SK-N-SH (cell line): ENCODE measurements around the gene PARD3B. TPM values are rescaled to one million over a fixed set of nuclear protein-coding genes. Genes with fewer than 3 reads are reported as not detected.
A peak's percentile ranks its signal among the peaks of the same experiment; 100 is the strongest.

ENCODE experiments used
- CTCF ChIA-PET: fragments of 300-600, 350-600 bp; formaldehyde crosslinking; extraction: SDS; loops from one replicate; lab custom pipeline; 2021; lab: Yijun Ruan, JAX
- POLR2A ChIA-PET: fragments of 350-600 bp; sonication (Branson Sonifier 250); formaldehyde crosslinking; extraction: SDS; loops from one replicate; lab custom pipeline; 2020; ENCODE audit warnings: antibody characterized with exemption, inconsistent platforms; lab: Yijun Ruan, JAX
- DNase-seq: peaks from one replicate; pipeline ENCODE4 v3.0.0; 2012
- H2AFZ ChIP-seq: fragments of 200-600 bp; sonication (generic); 2 replicates; pipeline ENCODE4 v1.8.1; 2016; ENCODE audit warnings: antibody characterized with exemption, mild to moderate bottlenecking, low read depth
- H3F3A ChIP-seq: fragments of 200-600 bp; sonication (generic); replicated peaks from 2 replicates; pipeline ENCODE3; 2016; ENCODE audit warnings: antibody characterized with exemption, mild to moderate bottlenecking; ENCODE audit not compliant: insufficient read depth
- H3K27ac ChIP-seq, 2 experiments: fragments of 200-500 bp in 1 of 2; fragments of 200-600 bp in 1 of 2; sonication (Bioruptor generic) in 1 of 2; sonication (generic), shearing (Covaris generic) in 1 of 2; 2 replicates each; pipeline versions ENCODE4 v1.5.1 to v1.6.1; 2014 to 2016; ENCODE audit warnings: low read depth in 2 of 2, inconsistent platforms in 1 of 2, low read length in 1 of 2, mild to moderate bottlenecking in 1 of 2, mixed read lengths in 1 of 2
- H3K27me3 ChIP-seq: fragments of 200-600 bp; sonication (generic), shearing (Covaris generic); 2 replicates; pipeline ENCODE4 v1.6.1; 2016; ENCODE audit warnings: mixed run types; ENCODE audit not compliant: insufficient read depth
- H3K36me3 ChIP-seq, 2 experiments: fragments of 200-500 bp in 1 of 2; fragments of 200-600 bp in 1 of 2; sonication (Bioruptor generic) in 1 of 2; sonication (generic) in 1 of 2; replicated peaks in 1 of 2; 2 replicates each; pipeline versions ENCODE3 to v1.5.1; 2014 to 2016; ENCODE audit warnings: low read length in 1 of 2, mild to moderate bottlenecking in 1 of 2; ENCODE audit not compliant: insufficient read depth in 2 of 2, control insufficient read depth in 1 of 2
- H3K4me1 ChIP-seq, 2 experiments: fragments of 200-500 bp in 1 of 2; fragments of 200-600 bp in 1 of 2; sonication (Bioruptor generic) in 1 of 2; sonication (generic), shearing (Covaris generic) in 1 of 2; 2 replicates each; pipeline versions ENCODE4 v1.5.1 to v1.6.1; 2014 to 2016; ENCODE audit warnings: low read depth in 1 of 2, low read length in 1 of 2, mixed run types in 1 of 2; ENCODE audit not compliant: insufficient read depth in 2 of 2, control insufficient read depth in 1 of 2
- H3K4me2 ChIP-seq: fragments of 200-600 bp; sonication (generic), shearing (Covaris generic); 2 replicates; pipeline ENCODE4 v1.6.1; 2017; ENCODE audit warnings: mixed run types
- H3K4me3 ChIP-seq, 2 experiments: fragments of 200-500 bp in 1 of 2; fragments of 200-600 bp in 1 of 2; sonication (Bioruptor generic) in 1 of 2; sonication (generic), shearing (Covaris generic) in 1 of 2; 2 replicates each; pipeline versions ENCODE4 v1.5.1 to v1.8.1; 2014 to 2016; ENCODE audit warnings: low read depth in 2 of 2, inconsistent platforms in 1 of 2, low read length in 1 of 2, mild to moderate bottlenecking in 1 of 2, mixed read lengths in 1 of 2, moderate library complexity in 1 of 2
- H3K79me2 ChIP-seq: fragments of 200-600 bp; sonication (generic); 2 replicates; pipeline ENCODE4 v1.8.1; 2017; ENCODE audit warnings: mild to moderate bottlenecking; ENCODE audit not compliant: insufficient read depth
- H3K9ac ChIP-seq: fragments of 200-600 bp; sonication (generic); 2 replicates; pipeline ENCODE4 v1.6.1; 2017; ENCODE audit warnings: mixed run types
- H3K9me2 ChIP-seq: fragments of 200-600 bp; sonication (generic); 2 replicates; pipeline ENCODE4 v1.6.1; 2017; ENCODE audit warnings: mixed run types
- H3K9me3 ChIP-seq: fragments of 200-600 bp; sonication (generic); 2 replicates; pipeline ENCODE4 v1.6.1; 2017; ENCODE audit warnings: mixed run types, mild to moderate bottlenecking, moderate library complexity
- H4K20me1 ChIP-seq: fragments of 200-600 bp; sonication (generic); 2 replicates; pipeline ENCODE4 v1.6.1; 2017; ENCODE audit warnings: mild to moderate bottlenecking, mixed run types; ENCODE audit not compliant: insufficient read depth
- ELF1 ChIP-seq: IDR thresholded peaks from 2 replicates; pipeline ENCODE4 v1.4.0; 2012
- EP300 ChIP-seq, 2 experiments: IDR thresholded peaks; 2 replicates each; pipeline versions ENCODE4 v1.4.0 to v1.6.1; 2012; ENCODE audit warnings: borderline replicate concordance in 1 of 2, low read depth in 1 of 2, low read length in 1 of 2
- EZH2phosphoT487 ChIP-seq: fragments of 200-600 bp; sonication (generic); IDR thresholded peaks from 2 replicates; pipeline ENCODE4 v1.6.1; 2017; ENCODE audit warnings: low read depth, mixed run types, mild to moderate bottlenecking, antibody characterized with exemption, moderate library complexity, borderline replicate concordance
- FOSL2 ChIP-seq: IDR thresholded peaks from 2 replicates; pipeline ENCODE4 v1.4.0; 2012; ENCODE audit warnings: low read depth, mild to moderate bottlenecking, moderate library complexity, borderline replicate concordance
- FOXM1 ChIP-seq: IDR thresholded peaks from 2 replicates; pipeline ENCODE4 v1.4.0; 2012; ENCODE audit warnings: low read depth, mild to moderate bottlenecking
- GATA2 ChIP-seq: sonication (generic); formaldehyde crosslinking; IDR thresholded peaks from 2 replicates; pipeline ENCODE4 v1.5.0; 2020; ENCODE audit warnings: mild to moderate bottlenecking, missing genetic modification reagents
- IRF3 ChIP-seq: fragments of 150-350 bp; IDR thresholded peaks from 2 replicates; pipeline ENCODE4 v1.6.1; 2016; ENCODE audit warnings: mild to moderate bottlenecking, low read depth, low read length
- MAX ChIP-seq: IDR thresholded peaks from 2 replicates; pipeline ENCODE4 v1.4.0; 2012; ENCODE audit warnings: low read depth
- NFIC ChIP-seq: IDR thresholded peaks from 2 replicates; pipeline ENCODE4 v1.4.0; 2012; ENCODE audit warnings: borderline replicate concordance
- PBX3 ChIP-seq: IDR thresholded peaks from 2 replicates; pipeline ENCODE4; 2012
- RCOR1 ChIP-seq: fragments of 150-350 bp; IDR thresholded peaks from 2 replicates; pipeline ENCODE4 v1.6.1; 2017; ENCODE audit warnings: antibody characterized with exemption, low read length
- REST ChIP-seq: IDR thresholded peaks from 2 replicates; pipeline ENCODE4 v1.6.1; 2012; ENCODE audit warnings: mild to moderate bottlenecking, low read depth, low read length, moderate library complexity
- RFX5 ChIP-seq: IDR thresholded peaks from 2 replicates; pipeline ENCODE4 v1.6.1; 2012; ENCODE audit warnings: mild to moderate bottlenecking, improper control_type of control experiment, low read length
- RXRA ChIP-seq: IDR thresholded peaks from 2 replicates; pipeline ENCODE4 v1.4.0; 2012; ENCODE audit warnings: low read depth, mild to moderate bottlenecking, borderline replicate concordance
- SMC3 ChIP-seq: IDR thresholded peaks from 2 replicates; pipeline ENCODE4 v1.6.1; 2012; ENCODE audit warnings: low read depth, low read length, improper control_type of control experiment
- TCF12 ChIP-seq: IDR thresholded peaks from 2 replicates; pipeline ENCODE4 v1.4.0; 2012
- USF2 ChIP-seq: fragments of 150-350 bp; IDR thresholded peaks from 2 replicates; pipeline ENCODE4 v1.6.1; 2017; ENCODE audit warnings: antibody characterized with exemption, low read length, low read depth, borderline replicate concordance
- YY1 ChIP-seq: IDR thresholded peaks from 2 replicates; pipeline ENCODE4 v1.4.0; 2012; ENCODE audit warnings: low read depth, mild to moderate bottlenecking
- WGBS: methylation state at CpG from one replicate; pipeline ENCODE4 v1.1.6; 2017; ENCODE audit warnings: low lambda C conversion rate; 5-methylcytosine and 5-hydroxymethylcytosine counted together
- polyA plus RNA-seq, 3 experiments: library from polyadenylated mRNA; depleted of rRNA; stranded (reverse); fragments of >200 nt; gene quantifications; 2 replicates each; pipeline ENCODE4 v1.2.3, GENCODE V29; 2012

PARD3B gene
- polyA plus RNA-seq, 1 of the 3 experiments (the other 2 are of a cell fraction): 0.87 TPM

GRCh38 chr2:204842068-204842467, 296.8 kb downstream of the PARD3B start:
- Histone ChIP-seq H3K27me3 (no peaks in the 10 kb centered on the region), H3K4me2 (peak overlapping the region; percentile 72; the same call in 1 of the 2 replicates), H3K27ac (peak overlapping the region; percentile 72 to 87; a peak in 3 of 4 replicates), H2AFZ (peak overlapping the region; percentile 47; the same call in 1 of the 2 replicates), H3F3A (peaks cover 16% of the 10 kb centered on the region), H3K9me3 (no peaks in the 10 kb centered on the region), H4K20me1 (no peaks in the 10 kb centered on the region), H3K9ac (no peak overlapping the region; the same call in 1 of the 2 replicates), H3K36me3 (no peaks in the 10 kb centered on the region), H3K4me1 (peaks cover 4 to 5% of the 10 kb centered on the region in 2 experiments; a peak in 3 of 4 replicates), H3K9me2 (no peaks in the 10 kb centered on the region), H3K79me2 (no peaks in the 10 kb centered on the region), H3K4me3 (no peak overlapping the region)
- no peak for TF ChIP-seq PBX3
- TF ChIP-seq MAX: no peak
- no peak for TF ChIP-seq FOSL2
- TF ChIP-seq GATA2 (CRISPR knock-in tag): no peak
- TF ChIP-seq FOXM1: no peak
- TF ChIP-seq NFIC: no peak
- no peak for TF ChIP-seq YY1
- ChIA-PET POLR2A (no interaction called here), CTCF (no interaction called here)
- DNase-seq: no peak
- WGBS: 97% methylated on average over 1 of the region's 1 CpG

GRCh38 chr2:204842661-204843485, 297.6 kb downstream of the PARD3B start:
- Histone ChIP-seq H3K9ac (no peak overlapping the region; the same call in 1 of the 2 replicates), H3K9me2 (no peaks in the 10 kb centered on the region), H3K4me3 (peak overlapping the region; percentile 26 to 36; a peak in 2 of 4 replicates), H3K27ac (peak overlapping the region; percentile 72 to 87; a peak in 3 of 4 replicates), H2AFZ (peak overlapping the region; percentile 47; the same call in 1 of the 2 replicates), H3K4me1 (peaks cover 4 to 5% of the 10 kb centered on the region in 2 experiments; a peak in 3 of 4 replicates), H4K20me1 (no peaks in the 10 kb centered on the region), H3K9me3 (no peaks in the 10 kb centered on the region), H3K79me2 (no peaks in the 10 kb centered on the region), H3K4me2 (peak overlapping the region; percentile 72), H3K27me3 (no peaks in the 10 kb centered on the region), H3K36me3 (no peaks in the 10 kb centered on the region), H3F3A (peaks cover 16% of the 10 kb centered on the region)
- 33% methylated on average over 8 of the region's 9 CpGs for WGBS
- no peak for DNase-seq
- CTCF ChIA-PET: no interaction called here
- POLR2A ChIA-PET: no interaction called here
- no peak for TF ChIP-seq REST
- TF ChIP-seq RCOR1: no peak
- TF ChIP-seq SMC3: no peak
- TF ChIP-seq RFX5: no peak
- TF ChIP-seq USF2: no peak
- TF ChIP-seq MAX: peak; percentile 55; the same call in 1 of the 2 replicates
- no peak for TF ChIP-seq RXRA
- no peak for TF ChIP-seq EZH2phosphoT487
- peak in 1 of 2 experiments; percentile 42; a peak in 1 of 4 replicates for TF ChIP-seq EP300 (IDR thresholded peaks at IDR 0.05; ENCODE audit: borderline replicate concordance in 1 of 2, low read depth in 1 of 2, low read length in 1 of 2)
- TF ChIP-seq IRF3: no peak
- peak; percentile 51 for TF ChIP-seq TCF12
- no peak for TF ChIP-seq ELF1
- peak; percentile 5 for TF ChIP-seq NFIC
